Superior temporal gyrus (tissue), 1 donor: ENCODE results near the gene WDFY4.
A peak's percentile ranks its signal among the peaks of the same experiment; 100 is the strongest.

Experiments
- DNase-seq: peaks from one replicate; pipeline ENCODE4 v3.0.0-alpha.2; 2016; ENCODE audit errors: extremely low spot score

The WDFY4 gene

GRCh38 chr10:48983648-48984351, 299.1 kb downstream of the WDFY4 start:
- no peak for DNase-seq

- DNase-seq, result no peak
These were observed 301.0 kb downstream of the WDFY4 start for GRCh38 chr10:48985621-48986158.

DNA sequence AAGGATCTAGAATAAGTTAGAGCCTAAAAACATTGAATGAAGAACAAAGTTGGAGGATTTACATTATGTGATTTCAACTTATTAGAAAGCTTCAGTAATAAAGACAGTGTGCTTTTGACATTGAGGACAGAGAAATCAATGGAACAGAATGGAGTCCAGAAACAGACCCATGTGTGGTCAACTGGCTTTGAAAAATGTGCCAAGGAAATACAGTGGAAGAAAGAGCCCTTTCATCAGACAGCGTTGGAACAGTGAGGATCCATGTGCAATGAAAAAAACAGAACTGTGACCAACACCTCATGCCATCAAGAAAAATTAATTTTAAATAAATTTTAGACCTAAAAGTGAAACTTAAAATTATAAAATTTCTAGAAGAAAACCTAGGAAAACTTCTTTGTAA, 305.6 kb downstream of the WDFY4 start:
- DNase-seq, result peak; percentile 77

- DNase-seq, result no peak
These were observed 309.0 kb downstream of the WDFY4 start for GRCh38 chr10:48993627-48994026.

DNA sequence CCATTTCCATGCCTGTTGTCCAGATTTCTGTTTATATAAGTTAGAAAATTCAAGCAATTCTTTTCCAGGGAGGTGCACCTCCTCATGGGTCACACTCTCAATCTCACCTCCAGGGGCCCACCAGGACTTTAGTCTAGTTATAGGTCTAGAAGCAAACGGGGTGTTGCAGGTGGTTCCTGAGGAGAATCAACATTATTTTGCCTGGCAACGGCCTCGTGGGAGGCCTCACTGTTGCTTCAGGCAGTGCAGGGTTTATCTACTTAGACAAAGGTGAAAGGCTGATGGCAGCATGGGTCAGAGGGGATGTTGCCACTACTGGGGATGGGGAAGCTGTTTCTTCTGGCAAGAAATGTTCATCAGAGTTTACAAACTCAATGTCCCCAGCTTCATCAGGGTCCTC, 311.7 kb downstream of the WDFY4 start:
- DNase-seq, result no peak

DNA sequence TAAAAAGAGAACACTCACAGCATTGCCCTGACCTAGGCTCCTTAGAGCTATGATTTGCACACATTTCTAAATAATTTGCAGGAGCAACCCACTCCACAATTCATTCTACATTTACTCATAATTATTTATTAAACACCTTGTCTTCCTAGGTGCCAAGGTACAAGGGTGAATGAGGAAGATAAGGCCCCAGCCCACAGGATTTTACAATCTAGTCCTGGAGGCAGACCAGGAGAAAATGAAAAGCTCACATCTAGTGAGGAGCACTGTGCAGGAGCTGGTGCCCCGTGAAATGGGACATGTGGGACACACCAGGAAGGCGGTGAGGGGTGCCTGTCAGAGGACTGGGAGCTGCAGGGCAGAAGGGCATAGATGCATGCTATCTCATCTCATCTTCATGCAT, 314.7 kb downstream of the WDFY4 start:
- DNase-seq, result no peak

- no peak for DNase-seq
These were observed 316.0 kb downstream of the WDFY4 start for GRCh38 chr10:49000437-49001398.

- DNase-seq, result no peak
These were observed 316.7 kb downstream of the WDFY4 start for GRCh38 chr10:49001402-49001801.

GRCh38 chr10:49001870-49002672, 317.4 kb downstream of the WDFY4 start:
- no peak for DNase-seq

GRCh38 chr10:49005270-49005669, 320.6 kb downstream of the WDFY4 start:
- DNase-seq, result no peak

GRCh38 chr10:49007129-49007528, 322.5 kb downstream of the WDFY4 start:
- DNase-seq, result no peak

DNA sequence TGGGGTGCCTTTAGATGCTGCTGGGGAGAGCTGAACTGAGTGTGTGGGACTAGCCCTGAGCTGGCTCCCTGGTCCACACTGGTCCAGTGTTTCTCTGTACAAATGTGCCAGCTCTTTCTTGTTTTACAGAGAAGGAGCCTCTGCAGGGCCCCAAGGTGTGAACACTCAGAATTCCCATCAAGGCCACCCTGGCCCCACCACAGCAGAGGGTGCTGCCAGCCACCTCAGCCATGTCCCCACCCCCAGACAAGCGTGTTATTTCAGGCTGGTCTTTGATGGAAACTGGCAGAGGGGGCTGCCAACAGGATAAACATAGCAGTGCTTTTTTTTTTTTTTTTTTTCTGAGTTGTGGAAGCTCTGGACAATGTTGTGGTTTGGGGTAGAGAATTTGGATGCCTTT, 323.4 kb downstream of the WDFY4 start:
- DNase-seq, result no peak

DNA sequence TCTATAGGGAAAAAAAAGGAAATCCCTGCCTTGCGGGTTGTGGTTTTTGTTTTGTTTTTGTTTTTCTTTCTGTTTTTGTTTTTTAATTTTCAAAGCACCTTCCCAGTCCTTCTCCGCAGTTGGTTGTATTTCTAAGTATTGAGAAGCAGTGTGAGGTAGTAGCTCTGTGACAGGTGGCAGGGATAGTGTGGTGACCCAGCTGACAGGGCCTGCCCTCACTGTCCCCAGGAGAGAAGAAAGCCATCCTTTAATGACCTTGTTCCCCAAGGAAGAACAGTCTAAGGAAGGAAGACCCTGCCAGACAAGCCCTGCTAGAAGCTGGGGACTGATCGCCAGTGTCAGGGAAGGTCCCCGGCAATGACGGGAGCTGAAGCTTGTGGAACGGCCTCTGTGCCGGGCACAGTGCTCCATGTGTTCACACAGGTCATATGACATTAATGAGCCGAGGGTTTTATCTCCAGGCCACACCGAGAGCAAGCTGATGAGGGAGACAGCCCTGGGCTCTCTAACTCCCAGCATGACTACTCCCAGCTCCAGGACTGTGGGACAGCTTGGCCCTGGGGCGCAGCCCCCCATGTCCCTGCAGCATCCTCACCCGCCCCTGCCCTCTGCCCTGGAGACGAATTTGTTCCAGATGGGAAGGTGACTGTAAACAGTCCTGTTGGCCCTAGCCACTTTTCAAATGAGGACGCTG, 324.0 kb downstream of the WDFY4 start:
- DNase-seq, result no peak

DNA sequence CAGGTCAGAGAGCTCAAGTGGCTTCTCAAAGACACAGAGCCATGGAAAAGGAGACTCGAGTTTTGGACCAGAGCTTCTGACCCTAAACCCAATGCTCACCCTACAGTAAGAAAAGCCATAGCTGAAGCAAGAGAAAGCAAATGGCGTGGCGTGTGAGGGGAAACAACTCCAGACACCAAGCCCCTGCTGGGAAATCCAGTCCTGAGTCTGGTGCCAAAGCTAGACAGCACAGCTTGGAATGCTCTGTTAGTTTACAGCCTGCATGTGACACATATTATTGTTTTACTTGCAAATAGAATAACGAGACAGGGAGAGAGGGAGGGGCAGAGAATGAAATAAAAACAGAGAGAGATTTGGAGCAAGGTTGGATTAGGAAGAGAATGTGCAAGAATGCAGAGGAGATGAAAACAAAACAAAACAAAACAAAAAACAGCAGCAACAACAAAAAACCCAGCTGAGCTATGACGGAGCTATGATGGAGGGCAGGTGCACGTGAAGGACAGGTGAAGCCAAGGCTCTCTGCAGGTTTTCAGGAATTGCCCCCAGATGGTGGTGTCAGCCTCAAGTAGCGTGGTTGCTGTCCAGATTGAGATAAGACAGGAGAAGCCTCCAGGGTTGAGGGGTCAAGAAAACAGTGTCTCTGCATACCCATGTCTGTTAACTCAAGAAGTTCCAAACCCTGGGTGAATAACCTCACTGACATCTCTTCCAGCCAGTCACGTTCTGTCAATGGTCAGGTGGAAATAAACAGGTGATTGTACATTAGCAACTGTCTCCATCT, 324.7 kb downstream of the WDFY4 start:
- no peak for DNase-seq

DNA sequence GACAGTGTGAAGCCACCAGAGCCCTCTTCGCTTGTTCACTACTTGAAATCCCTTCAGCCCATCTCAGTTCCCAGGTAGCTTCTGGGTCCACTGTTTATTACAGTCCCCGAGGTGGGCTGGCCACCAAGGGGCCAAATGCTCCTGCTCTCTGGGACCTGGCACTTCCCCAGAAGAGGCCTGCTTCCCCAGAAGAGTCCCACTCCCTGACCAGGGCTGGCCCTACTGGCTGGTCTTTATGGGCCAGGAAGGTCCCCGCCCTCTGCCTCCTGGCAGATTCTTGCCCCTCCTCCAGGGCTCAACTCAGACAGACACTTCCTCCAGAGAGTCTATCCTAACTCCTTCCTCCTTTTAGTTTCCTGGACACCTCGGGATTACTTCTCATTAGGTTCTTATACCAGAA, 325.6 kb downstream of the WDFY4 start:
- DNase-seq, result no peak

DNA sequence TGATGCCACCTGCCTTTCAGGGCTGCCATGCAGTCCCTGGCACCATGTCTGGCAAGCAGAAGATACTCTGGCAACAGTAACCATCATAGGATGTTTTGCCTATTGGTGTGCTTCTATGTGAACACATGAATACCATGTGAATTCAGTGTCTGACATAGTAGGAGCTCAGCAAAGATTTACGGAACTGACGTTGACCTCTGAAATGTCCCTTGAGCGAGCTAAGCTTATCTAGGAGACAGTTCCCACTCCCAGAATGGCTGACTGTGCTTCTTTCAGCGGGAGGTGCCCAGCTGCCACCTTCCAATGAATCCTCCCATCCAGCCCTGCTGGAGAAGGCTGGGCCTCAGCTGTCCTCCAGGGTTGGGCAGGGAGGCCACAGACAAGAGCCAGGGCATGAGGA, 326.2 kb downstream of the WDFY4 start:
- no peak for DNase-seq

DNA sequence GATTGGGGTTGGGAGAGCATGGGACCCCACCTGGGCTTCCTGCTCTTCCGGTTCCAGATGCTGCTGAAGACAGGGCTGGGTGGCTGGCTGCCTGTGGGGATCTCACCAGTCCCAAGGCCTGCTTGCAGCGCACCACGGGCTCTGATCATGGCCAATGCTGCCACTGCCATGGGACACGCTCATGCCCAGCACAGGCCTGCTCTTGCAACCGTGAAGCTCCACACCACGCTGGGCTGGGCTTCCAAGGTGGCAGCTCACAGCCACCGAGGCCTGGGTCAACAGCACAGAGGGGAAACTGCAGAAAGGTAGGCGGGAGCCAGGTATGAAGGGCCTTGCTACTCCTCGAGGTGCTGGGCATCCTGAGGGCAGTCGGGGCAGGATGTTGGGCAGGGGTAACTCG, 327.1 kb downstream of the WDFY4 start:
- DNase-seq, result no peak

- no peak for DNase-seq
These were observed 327.9 kb downstream of the WDFY4 start for GRCh38 chr10:49012603-49013002.

DNA sequence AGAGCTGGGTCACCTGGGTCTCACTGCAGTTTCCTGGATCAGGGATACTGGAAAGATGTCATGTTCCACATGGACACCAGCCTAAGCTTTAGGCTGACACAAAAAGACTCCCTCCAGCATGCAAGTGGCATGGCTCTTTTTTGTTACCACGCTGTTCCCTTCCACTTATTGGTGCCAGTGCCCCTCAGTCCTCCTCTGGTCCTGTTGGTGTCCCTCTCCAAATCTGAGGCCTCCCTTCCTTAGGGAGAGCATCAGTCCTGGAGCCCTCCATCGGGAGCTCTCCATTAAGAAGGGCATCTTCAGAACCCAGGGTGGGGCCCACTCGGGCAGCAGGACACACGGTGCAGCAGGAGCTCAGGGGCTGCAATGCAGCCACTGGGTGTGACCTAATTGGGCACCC, 331.0 kb downstream of the WDFY4 start:
- no peak for DNase-seq

- DNase-seq, result no peak
These were observed 337.0 kb downstream of the WDFY4 start for GRCh38 chr10:49021685-49022084.

- no peak for DNase-seq
These were observed 338.4 kb downstream of the WDFY4 start for GRCh38 chr10:49023071-49023470.
